Liver (tissue), 9 donors: ENCODE data around the gene YWHAE. TPM values are rescaled to one million over a fixed set of nuclear protein-coding genes. Genes with fewer than 3 reads are reported as not detected.
A peak's percentile ranks its signal among the peaks of the same experiment; 100 is the strongest.
"Not testable (repeated sequence)": the region's sequence is repeated elsewhere in the genome, so short reads cannot be mapped to it uniquely, and the experiment has no call there.

Experiments
- DNase-seq: peaks from one replicate; pipeline ENCODE4 v3.0.0-alpha.2; 2017; ENCODE audit warnings: low spot score
- H3K27ac ChIP-seq, 2 donors: one replicate each; pipeline ENCODE4 v1.7.0; 2013; ENCODE audit warnings: inconsistent platforms in 2 of 2, low read length in 2 of 2, control low read depth in 1 of 2, low read depth in 1 of 2, mild to moderate bottlenecking in 1 of 2
- H3K27me3 ChIP-seq, 4 donors: one replicate each; pipeline versions ENCODE4 v1.6.1 to v1.7.0; 2013; ENCODE audit warnings: low read length in 3 of 4, inconsistent platforms in 1 of 4, mild to moderate bottlenecking in 1 of 4, moderate library complexity in 1 of 4; ENCODE audit not compliant: control insufficient read depth in 4 of 4, insufficient read depth in 4 of 4
- H3K36me3 ChIP-seq, 4 donors: one replicate each; pipeline versions ENCODE4 v1.6.1 to v1.7.0; 2013; ENCODE audit warnings: low read length in 3 of 4, mild to moderate bottlenecking in 3 of 4, low read depth in 1 of 4, moderate library complexity in 1 of 4; ENCODE audit not compliant: control insufficient read depth in 4 of 4, insufficient read depth in 3 of 4
- H3K4me1 ChIP-seq, 4 donors: one replicate each; pipeline versions ENCODE4 v1.6.1 to v1.7.0; 2013; ENCODE audit warnings: low read length in 3 of 4, mild to moderate bottlenecking in 3 of 4, moderate library complexity in 1 of 4; ENCODE audit not compliant: control insufficient read depth in 4 of 4, insufficient read depth in 4 of 4
- H3K4me3 ChIP-seq, 3 donors: one replicate each; pipeline versions ENCODE4 v1.6.1 to v1.7.0; 2013; ENCODE audit warnings: low read length in 3 of 3, control low read depth in 1 of 3, low read depth in 1 of 3, mild to moderate bottlenecking in 1 of 3
- H3K9ac ChIP-seq, 2 donors: one replicate each; pipeline ENCODE4 v1.7.0; 2013; ENCODE audit warnings: low read length in 2 of 2, mild to moderate bottlenecking in 2 of 2, moderate library complexity in 2 of 2, control low read depth in 1 of 2, low read depth in 1 of 2
- H3K9me3 ChIP-seq, 4 donors: one replicate each; pipeline versions ENCODE4 v1.6.1 to v1.7.0; 2013; ENCODE audit warnings: low read length in 3 of 4; ENCODE audit not compliant: control insufficient read depth in 4 of 4
- EGR1 ChIP-seq, 2 donors: IDR thresholded peaks; 2 replicates each; pipeline ENCODE4 v1.6.1; 2016 to 2018; ENCODE audit warnings: antibody characterized with exemption in 2 of 2, low read depth in 2 of 2
- FOXA1 ChIP-seq: IDR thresholded peaks from 2 replicates; pipeline ENCODE4 v1.6.1; 2016; ENCODE audit warnings: antibody characterized with exemption
- FOXA2 ChIP-seq: IDR thresholded peaks from 2 replicates; pipeline ENCODE4 v1.6.1; 2016; ENCODE audit warnings: antibody characterized with exemption
- NR2F2 ChIP-seq: IDR thresholded peaks from 2 replicates; pipeline ENCODE4 v1.6.1; 2016; ENCODE audit warnings: antibody characterized with exemption
- RAD21 ChIP-seq, 2 donors: IDR thresholded peaks; 2 replicates each; pipeline ENCODE4 v1.6.1; 2016; ENCODE audit warnings: antibody characterized with exemption in 2 of 2, mild to moderate bottlenecking in 2 of 2
- RXRA ChIP-seq, 2 donors: IDR thresholded peaks; 2 replicates each; pipeline ENCODE4 v1.6.1; 2017 to 2018; ENCODE audit warnings: antibody characterized with exemption in 2 of 2, mild to moderate bottlenecking in 1 of 2
- TAF1 ChIP-seq: conservative IDR thresholded peaks from 2 replicates; pipeline ENCODE4 v1.6.1; 2016; ENCODE audit warnings: antibody characterized with exemption, mild to moderate bottlenecking
- WGBS: extraction: QIAGEN DNeasy Blood & Tissue Kit; methylation state at CpG from one replicate; pipeline ENCODE4 v1.1.7; 2013; 5-methylcytosine and 5-hydroxymethylcytosine counted together
- polyA plus RNA-seq, 2 donors: library from polyadenylated mRNA; stranded (reverse) in 1 of 2; unstranded in 1 of 2; fragments of 200-250 nt in 1 of 2; fragments of >200 nt in 1 of 2; fragmentation: Nextera tagmentation in 1 of 2; extraction: Ambion mirVana in 1 of 2; gene quantifications; one replicate each; pipeline versions ENCODE4 v1.2.1 to v1.2.3, GENCODE V29; 2013 to 2015
- total RNA-seq, 2 donors: library from RNA; depleted of rRNA; stranded (reverse); fragments of >200 nt; gene quantifications; one replicate each; pipeline ENCODE4 v1.2.3, GENCODE V29; 2014
- TF ChIP-seq, protein P1 (sequence below): IDR thresholded peaks from 2 replicates; pipeline ENCODE4 v1.6.1; 2016; ENCODE audit warnings: antibody characterized with exemption
- TF ChIP-seq, protein P2 (sequence below): IDR thresholded peaks from 2 replicates; pipeline ENCODE4 v1.6.1; 2016; ENCODE audit warnings: antibody characterized with exemption
- donor health status: healthy.
- donor health status: healthy.
- donor health status: healthy.
- donor health status: healthy.
- donor health status: healthy.

Gene YWHAE
- total and polyA plus RNA-seq, 4 donors = 173 to 288 (median 202) TPM

DNA sequence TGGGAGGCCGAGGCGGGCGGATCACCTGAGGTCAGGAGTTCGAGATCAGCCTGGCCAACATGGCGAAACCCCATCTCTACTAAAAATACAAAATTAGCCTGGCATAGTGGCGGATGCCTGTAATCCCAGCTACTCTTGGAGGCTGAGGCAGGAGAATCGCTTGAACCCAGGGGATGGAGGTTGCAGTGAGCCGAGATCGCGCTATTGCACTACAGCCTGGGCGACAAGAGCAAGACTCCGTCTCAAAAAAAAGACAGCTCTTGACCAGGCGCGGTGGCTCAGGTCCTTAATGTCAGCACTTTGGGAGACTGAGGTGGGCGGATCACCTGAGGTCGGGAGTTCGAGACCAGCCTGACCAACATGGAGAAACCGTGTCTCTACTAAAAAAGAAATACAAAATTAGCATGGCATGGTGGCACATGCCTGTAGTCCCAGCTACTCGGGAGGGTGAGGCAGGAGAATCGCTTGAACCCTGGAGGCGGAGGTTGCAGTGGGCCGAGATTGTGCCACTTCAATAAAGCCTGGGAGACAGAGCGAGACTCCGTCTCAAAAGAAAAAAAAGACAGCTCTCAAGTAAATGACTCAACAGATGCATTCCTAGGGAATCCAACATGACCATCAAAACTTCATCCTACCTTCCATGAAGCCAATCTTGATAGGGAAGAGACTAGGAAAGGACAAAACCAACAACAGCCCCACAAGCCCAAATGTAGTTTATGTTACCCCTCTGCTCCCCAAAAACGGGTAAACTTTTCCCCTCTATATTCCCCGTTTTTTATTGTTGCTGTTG is 4.0 kb downstream of the YWHAE start:
- not testable (repeated sequence) for H3K27me3 ChIP-seq, H3K27ac ChIP-seq, H3K9ac ChIP-seq, H3K4me3 ChIP-seq, H3K36me3 ChIP-seq, DNase-seq, H3K9me3 ChIP-seq
- WGBS = 93% methylated on average over 26 of the region's 26 CpGs
- peaks cover 20 to 47% (median 40%) of the 10 kb centered on the region in 4 donors for H3K4me1 ChIP-seq

DNA sequence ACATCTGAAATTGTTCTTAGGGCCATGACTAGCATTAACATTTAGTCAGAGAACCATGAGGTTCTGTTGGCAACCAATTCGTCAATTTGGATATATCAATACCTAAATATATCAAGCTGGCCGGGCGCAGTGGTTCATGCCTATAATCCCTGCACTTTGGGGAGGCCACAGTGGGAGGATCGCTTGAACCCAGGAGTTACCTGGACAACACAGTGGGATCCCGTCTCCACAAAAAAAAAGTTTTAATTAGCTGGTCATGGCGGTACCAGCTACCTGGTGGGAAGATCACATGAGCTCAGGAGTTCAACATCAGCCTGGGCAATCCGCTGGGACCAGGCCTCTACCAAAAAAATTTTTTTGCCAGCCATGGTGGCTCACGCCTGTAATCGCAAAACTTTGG is 8.4 kb downstream of the YWHAE start:
- H3K9ac ChIP-seq = no peak overlapping the region
- no peak overlapping the region for H3K27ac ChIP-seq
- DNase-seq = no peak
- WGBS = 94% methylated on average over 9 of the region's 9 CpGs
- H3K36me3 ChIP-seq = peaks cover 0 to 4% (median 0%) of the 10 kb centered on the region in 4 donors
- no peaks in the 10 kb centered on the region for H3K27me3 ChIP-seq
- H3K4me1 ChIP-seq = peaks cover 25 to 46% (median 37%) of the 10 kb centered on the region in 4 donors
- H3K9me3 ChIP-seq = no peaks in the 10 kb centered on the region
- no peak overlapping the region for H3K4me3 ChIP-seq
- no peak for TF ChIP-seq NR2F2

DNA sequence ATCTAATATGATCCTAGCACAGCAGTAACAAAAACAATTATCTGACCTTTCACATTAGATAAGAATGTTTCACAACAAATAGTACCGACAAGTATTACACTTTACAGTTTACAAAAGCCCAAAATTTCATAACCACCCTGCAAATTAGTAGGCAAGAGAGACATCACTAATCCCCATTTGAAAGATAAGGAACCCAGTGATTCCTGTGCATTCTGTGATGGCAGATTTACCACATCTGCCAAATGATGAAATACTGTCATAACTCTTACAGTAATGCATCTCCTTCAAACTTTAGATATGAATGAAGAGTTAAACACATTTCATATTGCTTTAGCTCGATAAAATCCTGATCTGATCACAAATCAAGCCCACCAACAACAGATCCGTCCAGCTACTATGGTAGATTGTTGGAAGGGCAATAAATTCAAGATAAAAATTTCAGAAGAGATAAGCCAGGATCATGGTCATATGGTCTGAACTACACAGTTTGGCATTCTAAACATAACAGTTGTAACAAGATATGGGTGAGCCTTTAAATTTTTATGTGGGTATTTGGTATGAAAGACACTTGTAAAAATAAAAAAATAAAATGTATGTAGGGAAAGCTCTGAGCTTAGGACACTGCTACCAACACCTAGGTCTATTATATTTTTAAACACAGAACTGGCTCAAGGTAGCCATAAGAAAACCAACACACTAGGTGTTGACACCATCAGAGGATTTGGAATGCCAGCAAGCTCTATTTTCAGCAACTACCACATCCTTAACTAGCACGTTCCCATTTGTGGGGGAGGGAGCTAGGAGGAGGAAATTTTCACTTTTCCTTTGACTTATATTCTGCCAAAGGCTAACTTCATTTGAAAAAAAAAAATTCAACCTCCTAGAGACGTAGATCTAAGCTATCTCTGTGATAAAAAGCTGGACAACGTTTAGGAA is 9.3 kb downstream of the YWHAE start:
- H3K4me3 ChIP-seq = no peak overlapping the region
- no peaks in the 10 kb centered on the region for H3K9me3 ChIP-seq
- WGBS = 36% methylated on average over 6 of the region's 6 CpGs
- H3K36me3 ChIP-seq = no peaks in the 10 kb centered on the region
- no peak overlapping the region for H3K27ac ChIP-seq
- no peak overlapping the region for H3K9ac ChIP-seq
- no peak for TF ChIP-seq FOXA2
- TF ChIP-seq FOXA1 = no peak
- TF ChIP-seq, protein P1, sequence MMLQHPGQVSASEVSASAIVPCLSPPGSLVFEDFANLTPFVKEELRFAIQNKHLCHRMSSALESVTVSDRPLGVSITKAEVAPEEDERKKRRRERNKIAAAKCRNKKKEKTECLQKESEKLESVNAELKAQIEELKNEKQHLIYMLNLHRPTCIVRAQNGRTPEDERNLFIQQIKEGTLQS = no peak
- no peak for TF ChIP-seq TAF1
- no peak for TF ChIP-seq EGR1 (IDR thresholded peaks at IDR 0.05; ENCODE audit: low read depth in 2 of 2)
- TF ChIP-seq RAD21 (IDR thresholded peaks at IDR 0.05) = no peak
- TF ChIP-seq, protein P2, sequence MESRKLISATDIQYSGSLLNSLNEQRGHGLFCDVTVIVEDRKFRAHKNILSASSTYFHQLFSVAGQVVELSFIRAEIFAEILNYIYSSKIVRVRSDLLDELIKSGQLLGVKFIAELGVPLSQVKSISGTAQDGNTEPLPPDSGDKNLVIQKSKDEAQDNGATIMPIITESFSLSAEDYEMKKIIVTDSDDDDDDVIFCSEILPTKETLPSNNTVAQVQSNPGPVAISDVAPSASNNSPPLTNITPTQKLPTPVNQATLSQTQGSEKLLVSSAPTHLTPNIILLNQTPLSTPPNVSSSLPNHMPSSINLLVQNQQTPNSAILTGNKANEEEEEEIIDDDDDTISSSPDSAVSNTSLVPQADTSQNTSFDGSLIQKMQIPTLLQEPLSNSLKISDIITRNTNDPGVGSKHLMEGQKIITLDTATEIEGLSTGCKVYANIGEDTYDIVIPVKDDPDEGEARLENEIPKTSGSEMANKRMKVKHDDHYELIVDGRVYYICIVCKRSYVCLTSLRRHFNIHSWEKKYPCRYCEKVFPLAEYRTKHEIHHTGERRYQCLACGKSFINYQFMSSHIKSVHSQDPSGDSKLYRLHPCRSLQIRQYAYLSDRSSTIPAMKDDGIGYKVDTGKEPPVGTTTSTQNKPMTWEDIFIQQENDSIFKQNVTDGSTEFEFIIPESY = no peak
- TF ChIP-seq NR2F2 = no peak
- peak in 1 of 2 donors; percentile 41 for TF ChIP-seq RXRA (IDR thresholded peaks at IDR 0.05)
- no peaks in the 10 kb centered on the region for H3K27me3 ChIP-seq
- no peak for DNase-seq
- H3K4me1 ChIP-seq = peaks cover 22 to 50% (median 38%) of the 10 kb centered on the region in 4 donors

DNA sequence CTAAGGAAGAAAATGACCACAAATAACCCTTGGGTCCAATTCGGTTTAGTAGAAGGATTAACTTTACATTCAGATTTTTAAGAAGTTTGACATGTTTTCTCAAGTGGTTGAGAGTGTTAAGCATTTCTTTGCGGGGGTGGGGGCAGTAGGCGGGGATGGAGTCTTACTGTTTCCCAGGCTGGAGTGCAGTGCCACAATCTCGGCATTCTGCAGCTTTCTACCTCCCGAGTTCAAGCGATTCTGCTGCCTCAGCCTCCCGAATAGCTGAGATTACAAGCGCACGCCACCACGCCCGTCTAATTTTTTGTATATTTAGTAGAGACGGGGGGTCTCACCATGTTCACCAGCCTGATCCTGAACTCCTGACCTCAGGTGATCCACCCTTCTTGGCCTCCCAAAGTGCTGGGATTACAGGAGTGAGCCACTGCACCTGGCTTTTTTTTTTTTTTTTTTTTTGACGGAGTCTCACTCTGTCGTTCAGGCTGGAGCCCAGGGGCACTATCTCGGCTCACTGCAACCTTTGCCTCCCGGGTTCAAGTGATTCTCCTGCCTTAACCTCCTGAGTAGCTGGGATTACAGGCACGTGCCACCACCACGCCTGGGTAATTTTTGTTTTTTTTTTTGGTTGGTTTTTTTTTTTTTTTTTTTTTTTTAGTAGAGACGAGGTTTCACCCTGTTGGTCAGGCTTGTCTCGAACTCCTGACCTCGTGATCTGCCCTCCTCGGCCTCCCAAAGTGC is 12.4 kb downstream of the YWHAE start:
- not testable (repeated sequence) for H3K27ac ChIP-seq, H3K9me3 ChIP-seq, H3K36me3 ChIP-seq, H3K4me3 ChIP-seq, DNase-seq, H3K9ac ChIP-seq, H3K27me3 ChIP-seq
- H3K4me1 ChIP-seq = peaks cover 26 to 48% (median 37%) of the 10 kb centered on the region in 4 donors
- 63% methylated on average over 22 of the region's 22 CpGs for WGBS

DNA sequence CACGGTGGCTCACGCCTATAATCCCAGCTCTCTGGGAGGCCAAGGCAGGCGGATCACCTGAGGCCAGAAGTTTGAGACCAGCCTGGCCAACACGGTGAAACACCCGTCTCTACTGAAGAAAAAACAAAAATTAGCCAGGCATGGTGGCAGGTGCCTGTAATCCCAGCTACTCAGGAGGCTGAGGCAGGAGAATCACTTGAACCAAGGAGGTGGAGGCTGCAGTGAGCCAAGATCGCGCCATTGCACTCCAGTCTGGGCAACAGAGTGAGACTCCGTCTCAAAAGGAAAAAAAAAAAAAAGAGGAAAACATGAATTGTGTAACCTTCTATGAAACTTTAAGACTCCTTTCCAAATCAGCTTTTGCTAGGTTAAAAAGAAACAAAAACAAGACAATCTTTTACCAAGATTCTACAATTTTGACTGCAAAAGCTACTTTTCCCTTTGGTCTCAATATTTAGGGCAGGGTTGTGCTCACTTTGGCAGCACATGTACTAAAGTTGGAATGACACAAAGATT is 13.3 kb downstream of the YWHAE start:
- H3K36me3 ChIP-seq, H3K27me3 ChIP-seq, H3K4me3 ChIP-seq, H3K9me3 ChIP-seq, H3K9ac ChIP-seq, H3K27ac ChIP-seq, DNase-seq: not testable (repeated sequence)
- WGBS = 87% methylated on average over 8 of the region's 8 CpGs
- H3K4me1 ChIP-seq = peaks cover 22 to 46% (median 40%) of the 10 kb centered on the region in 4 donors
